Body of pancreas (tissue), 4 donors: ENCODE measurements around the gene RUFY1. TPM values are rescaled to one million over a fixed set of nuclear protein-coding genes. Genes with fewer than 3 reads are reported as not detected.
"Not testable (repeated sequence)": the region's sequence is repeated elsewhere in the genome, so short reads cannot be mapped to it uniquely, and the experiment has no call there.

ENCODE experiments used
- ATAC-seq: fragments of 150-250 bp; one replicate; pipeline ENCODE4 v1.9.1; 2016
- DNase-seq, 4 donors: peaks; one replicate each; pipeline ENCODE4 v3.0.0-alpha.2; 2019
- H3K27ac ChIP-seq, 4 donors: fragments of 200-600 bp; sonication (generic); 1 replicate in 3 of 4; 2 replicates in 1 of 4; pipeline versions ENCODE4 v1.5.1 to v1.6.1; 2016 to 2019; ENCODE audit warnings: mild to moderate bottlenecking in 1 of 4, mixed read lengths in 1 of 4, moderate library complexity in 1 of 4
- H3K27me3 ChIP-seq, 2 donors: fragments of 200-600 bp; sonication (generic); one replicate each; pipeline ENCODE4 v1.6.0; 2016; ENCODE audit warnings: mild to moderate bottlenecking in 1 of 2
- H3K36me3 ChIP-seq, 2 donors: fragments of 200-600 bp; sonication (generic); replicated peaks in 1 of 2; 2 replicates each; pipeline ENCODE4 v1.5.1; 2016; ENCODE audit warnings: low read depth in 2 of 2; ENCODE audit not compliant: insufficient read depth in 1 of 2
- H3K4me1 ChIP-seq: fragments of 200-600 bp; sonication (generic); one replicate; pipeline ENCODE4 v1.6.0; 2016
- H3K4me3 ChIP-seq, 2 donors: fragments of 200-600 bp; sonication (generic); 1 replicate in 1 of 2; 2 replicates in 1 of 2; pipeline ENCODE4 v1.5.1; 2016 to 2019
- H3K9me3 ChIP-seq, 3 donors: fragments of 200-600 bp; sonication (generic); 1 replicate in 2 of 3; 2 replicates in 1 of 3; pipeline ENCODE4 v1.5.1; 2016
- CTCF ChIP-seq, 7 experiments: fragments of 450-650 bp in 4 of 7; fragments of 200-600 bp in 3 of 7; sonication (generic) in 3 of 7; IDR thresholded peaks; one replicate each; pipeline ENCODE4 v1.5.1; 2016 to 2019; ENCODE audit warnings: antibody characterized with exemption in 7 of 7
- POLR2A ChIP-seq, 3 donors: fragments of 450-650 bp; IDR thresholded peaks; one replicate each; pipeline ENCODE4 v1.6.1; 2016; ENCODE audit warnings: antibody characterized with exemption in 3 of 3, mild to moderate bottlenecking in 2 of 3
- WGBS, 2 donors: methylation state at CpG; one replicate each; pipeline ENCODE4 v1.1.5; 2017; 5-methylcytosine and 5-hydroxymethylcytosine counted together
- intact Hi-C: fragments of 100-400 bp; cut with DNase I; formaldehyde crosslinking; loops from one replicate; pipeline ENCODE4 v1.15.1; 2023
- total RNA-seq, 2 donors: library from RNA; depleted of rRNA; stranded (reverse); fragments of >200 nt; gene quantifications; one replicate each; pipeline ENCODE4 v1.1.0, GENCODE V29; 2016

The RUFY1 gene
- total RNA-seq, 2 donors from 2014 or later: 26.2 to 38.2 TPM

DNA sequence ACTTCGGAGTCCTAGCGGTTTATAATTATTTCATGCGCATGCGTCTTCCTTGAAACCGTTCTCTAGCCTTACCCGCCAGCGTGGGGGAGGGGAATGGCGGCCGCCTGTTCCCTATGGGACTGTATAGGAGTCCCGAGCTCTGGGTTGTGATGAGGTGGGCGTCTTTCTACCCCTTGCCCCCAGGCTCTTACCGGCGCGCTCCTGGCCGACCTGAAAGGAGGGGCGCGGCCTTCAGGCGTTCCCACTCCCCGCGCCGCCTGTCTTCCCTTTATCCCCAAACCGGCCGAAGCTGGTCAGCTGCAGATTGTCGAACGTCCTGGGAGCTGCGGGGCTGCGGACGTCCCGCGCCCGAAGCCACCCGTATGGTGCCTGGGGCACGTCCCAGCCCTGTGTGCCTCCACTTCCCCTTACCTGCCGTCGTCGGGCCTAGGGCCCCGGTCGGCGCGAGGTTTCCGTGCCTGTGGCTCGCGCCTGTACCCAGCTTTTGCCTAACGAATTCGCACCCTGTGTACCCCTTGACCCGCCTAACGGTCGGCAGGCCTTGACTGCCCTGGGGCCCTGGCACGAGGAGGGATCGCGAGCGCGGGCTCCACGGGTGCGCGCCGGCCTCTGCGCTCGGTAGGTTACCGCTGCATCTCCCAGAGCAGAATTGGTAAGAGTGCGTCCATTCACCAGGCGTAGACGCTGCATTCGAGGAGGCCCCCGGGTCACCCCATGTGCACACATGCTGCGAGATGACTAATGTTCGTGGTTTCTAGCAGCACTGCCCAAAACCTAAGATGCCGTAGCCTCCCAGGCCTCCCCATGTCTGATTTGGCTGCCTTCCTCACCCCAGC, 73.8 kb downstream of the RUFY1 start:
- peak in 2 of 4 donors; percentile 36 to 50 for DNase-seq
- intact Hi-C loops: no loop called here

DNA sequence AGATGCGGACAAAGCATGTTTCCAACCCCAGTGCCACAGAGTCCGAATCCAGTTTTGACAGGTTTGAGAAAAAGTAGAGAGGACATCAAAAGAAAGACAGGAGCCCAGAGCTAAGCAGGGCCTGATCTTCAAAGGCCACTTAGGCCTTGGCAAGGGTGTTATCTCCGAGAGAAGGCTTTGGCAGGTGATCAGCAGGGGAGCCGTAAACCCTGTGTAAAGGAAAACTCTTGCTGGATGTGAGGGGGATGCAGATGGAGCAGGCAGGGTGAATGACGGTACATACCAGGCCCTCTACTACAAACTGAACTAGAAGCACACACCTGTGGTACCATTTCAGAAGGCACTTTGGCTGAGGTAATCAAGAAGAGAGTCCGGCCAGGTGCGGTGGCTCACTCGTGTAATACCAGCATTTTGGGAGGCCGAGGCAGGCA, 74.5 kb downstream of the RUFY1 start:
- H3K36me3 ChIP-seq: peaks cover 0 to 10% of the 10 kb centered on the region in 2 donors
- DNase-seq (peak in 1 of 4 donors; percentile 44), ATAC-seq (no peak)
- H3K4me1 ChIP-seq: peaks cover 31% of the 10 kb centered on the region
- TF ChIP-seq CTCF (IDR thresholded peaks at IDR 0.05): no peak
- TF ChIP-seq POLR2A (IDR thresholded peaks at IDR 0.05): no peak
- intact Hi-C loops: no loop called here
- 61 to 63% methylated on average over 9 of the region's 9 CpGs for WGBS, 2 donors
- no peaks in the 10 kb centered on the region for H3K9me3 ChIP-seq
- no peaks in the 10 kb centered on the region for H3K27me3 ChIP-seq
- H3K27ac ChIP-seq: peak overlapping the region in 3 of 4 donors; percentile 98 to 99 (median 99)
- no peak overlapping the region for H3K4me3 ChIP-seq

More for the DNA sequence above, 73.8 kb downstream of the RUFY1 start:
- Histone ChIP-seq H3K27me3 (no peaks in the 10 kb centered on the region), H3K4me1 (peaks cover 38% of the 10 kb centered on the region), H3K9me3 (no peaks in the 10 kb centered on the region), H3K36me3 (peaks cover 0 to 10% of the 10 kb centered on the region in 2 donors), H3K27ac (peak overlapping the region; percentile 83 to 99 (median 98)), H3K4me3 (peak overlapping the region; percentile 28 to 35)
- ATAC-seq: no peak
- 9 to 13% methylated on average over 11 to 67 of the region's 68 CpGs for WGBS, 2 donors
- TF ChIP-seq CTCF (IDR thresholded peaks at IDR 0.05) (peak in 4 of 7 experiments; percentile 15 to 42 (median 24)), POLR2A (IDR thresholded peaks at IDR 0.05) (no peak)

DNA sequence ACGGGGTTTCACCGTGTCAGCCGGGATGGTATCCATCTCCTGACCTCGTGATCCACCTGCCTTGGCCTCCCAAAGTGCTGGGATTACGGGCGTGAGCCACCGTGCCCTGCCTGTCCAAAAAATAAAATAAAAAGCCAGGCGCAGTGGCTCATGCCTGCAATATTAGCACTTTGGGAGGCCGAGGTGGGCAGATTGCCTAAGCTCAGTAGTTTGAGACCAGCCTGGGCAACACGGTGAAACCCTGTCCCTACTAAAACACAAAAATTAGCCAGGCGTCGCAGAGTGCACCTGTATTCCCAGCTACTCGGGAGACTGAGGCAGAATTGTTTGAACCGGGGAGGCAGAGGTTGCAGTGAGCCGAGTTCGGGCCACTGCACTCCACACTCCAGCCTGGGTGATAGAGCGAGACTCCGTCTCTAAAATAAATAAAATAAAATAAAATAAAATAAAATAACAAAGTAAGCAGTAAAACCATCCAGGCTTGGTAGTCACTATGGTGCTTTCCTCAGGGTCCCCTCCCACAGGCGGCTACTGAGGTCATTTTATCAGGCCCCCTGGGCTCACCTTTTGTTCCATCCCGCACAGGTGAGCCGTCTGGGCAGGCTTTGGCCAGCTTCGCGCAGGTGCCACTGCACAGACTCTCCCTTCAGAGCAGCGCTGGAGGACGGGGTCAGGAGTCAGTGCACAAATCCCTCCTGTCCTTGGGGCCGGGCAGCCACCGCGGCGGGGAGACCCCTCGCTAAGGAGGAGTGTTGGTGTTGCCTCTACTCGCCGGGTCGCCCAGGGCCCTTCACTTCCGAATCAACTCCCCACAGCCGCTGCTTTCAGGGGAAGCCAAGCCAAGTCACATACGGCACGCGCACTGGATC, 83.4 kb downstream of the RUFY1 start:
- H3K4me3 ChIP-seq, H3K36me3 ChIP-seq, H3K9me3 ChIP-seq, intact Hi-C loops, H3K27me3 ChIP-seq, DNase-seq, H3K4me1 ChIP-seq: not testable (repeated sequence)
- 36 to 48% methylated on average over 20 to 23 of the region's 38 CpGs for WGBS, 2 donors
- ATAC-seq: peak; percentile 45
- peak overlapping the region in 1 of 4 donors; percentile 53 for H3K27ac ChIP-seq

DNA sequence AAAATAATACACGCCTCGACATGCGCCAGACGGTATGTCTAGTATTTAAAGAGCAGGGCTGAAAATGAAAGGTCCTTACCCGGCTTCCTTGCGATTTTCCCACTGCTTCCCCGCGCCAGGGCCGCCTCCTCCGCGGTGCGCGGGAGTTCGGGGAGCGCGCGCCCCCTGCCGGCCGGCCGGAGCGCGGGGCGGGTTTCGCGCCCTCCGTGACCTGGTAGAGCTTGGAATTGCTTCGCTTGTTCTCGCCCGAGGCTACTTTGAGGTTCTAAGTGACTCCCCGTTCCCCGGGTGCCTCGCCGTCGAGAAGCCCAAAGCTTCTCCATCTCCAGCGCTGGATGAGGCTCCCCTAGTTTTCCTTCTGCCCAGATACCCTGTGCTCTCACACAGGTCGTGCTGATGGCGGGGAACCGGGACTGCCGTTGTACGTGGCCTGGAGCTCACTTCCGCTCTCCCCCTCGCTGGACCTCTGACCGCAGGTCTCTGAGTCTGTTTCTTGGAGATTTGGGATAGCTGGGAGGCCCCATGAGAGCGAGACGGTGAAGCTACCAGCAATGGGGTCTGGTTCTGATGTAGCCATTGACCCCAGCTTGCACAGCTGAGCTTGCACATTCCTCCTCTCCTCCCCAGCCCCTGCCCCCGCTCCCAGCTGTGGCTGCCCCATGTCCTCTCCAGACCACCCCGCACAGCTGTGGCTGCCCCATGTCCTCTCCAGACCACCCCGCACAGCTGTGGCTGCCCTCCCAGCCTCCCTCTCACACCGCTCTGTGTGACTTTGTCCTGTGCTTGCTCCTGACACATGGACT, 84.2 kb downstream of the RUFY1 start:
- H3K4me3 ChIP-seq, H3K27ac ChIP-seq, H3K9me3 ChIP-seq, H3K4me1 ChIP-seq, intact Hi-C loops, H3K36me3 ChIP-seq, H3K27me3 ChIP-seq, DNase-seq: not testable (repeated sequence)
- peak; percentile 94 for ATAC-seq
- no CpG with 5 or more reads among the region's 49 CpGs for WGBS, 2 donors

- WGBS, 2 donors: 87 to 93% methylated on average over 10 to 11 of the region's 11 CpGs
- intact Hi-C loops, H3K27me3 ChIP-seq: not testable (repeated sequence)
These were observed 88.9 kb downstream of the RUFY1 start for GRCh38 chr5:179639296-179639695.

DNA sequence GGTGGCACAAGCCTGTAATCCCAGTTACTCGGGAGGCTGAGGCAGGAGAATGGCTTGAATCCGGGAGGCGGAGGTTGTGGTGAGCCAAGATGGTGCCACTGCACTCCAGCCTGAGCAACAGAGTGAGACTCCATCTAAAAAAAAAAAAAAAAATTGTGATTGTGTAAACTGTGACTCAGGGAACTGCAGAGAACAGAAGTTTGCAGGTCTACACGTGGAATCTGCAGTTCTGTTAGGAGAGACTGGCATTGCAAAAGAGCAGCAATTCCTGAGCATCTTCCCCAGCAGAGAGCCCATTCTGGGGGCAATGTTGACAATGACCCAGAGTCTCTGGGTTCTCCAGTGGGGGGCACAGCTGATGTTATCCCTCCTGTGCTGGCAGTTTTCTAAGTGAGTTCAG, 91.4 kb downstream of the RUFY1 start:
- no CpG with 5 or more reads among the region's 4 CpGs for WGBS, 2 donors
- ATAC-seq, H3K4me1 ChIP-seq, H3K27ac ChIP-seq, H3K9me3 ChIP-seq, intact Hi-C loops, DNase-seq, H3K4me3 ChIP-seq, H3K36me3 ChIP-seq, H3K27me3 ChIP-seq: not testable (repeated sequence)

More at GRCh38 chr5:179639296-179639695, 88.9 kb downstream of the RUFY1 start:
- not testable (repeated sequence) for H3K4me3 ChIP-seq, H3K9me3 ChIP-seq, H3K27ac ChIP-seq, H3K36me3 ChIP-seq, ATAC-seq, DNase-seq, H3K4me1 ChIP-seq

GRCh38 chr5:179642626-179643025, 92.3 kb downstream of the RUFY1 start:
- intact Hi-C loops: not testable (repeated sequence)

DNA sequence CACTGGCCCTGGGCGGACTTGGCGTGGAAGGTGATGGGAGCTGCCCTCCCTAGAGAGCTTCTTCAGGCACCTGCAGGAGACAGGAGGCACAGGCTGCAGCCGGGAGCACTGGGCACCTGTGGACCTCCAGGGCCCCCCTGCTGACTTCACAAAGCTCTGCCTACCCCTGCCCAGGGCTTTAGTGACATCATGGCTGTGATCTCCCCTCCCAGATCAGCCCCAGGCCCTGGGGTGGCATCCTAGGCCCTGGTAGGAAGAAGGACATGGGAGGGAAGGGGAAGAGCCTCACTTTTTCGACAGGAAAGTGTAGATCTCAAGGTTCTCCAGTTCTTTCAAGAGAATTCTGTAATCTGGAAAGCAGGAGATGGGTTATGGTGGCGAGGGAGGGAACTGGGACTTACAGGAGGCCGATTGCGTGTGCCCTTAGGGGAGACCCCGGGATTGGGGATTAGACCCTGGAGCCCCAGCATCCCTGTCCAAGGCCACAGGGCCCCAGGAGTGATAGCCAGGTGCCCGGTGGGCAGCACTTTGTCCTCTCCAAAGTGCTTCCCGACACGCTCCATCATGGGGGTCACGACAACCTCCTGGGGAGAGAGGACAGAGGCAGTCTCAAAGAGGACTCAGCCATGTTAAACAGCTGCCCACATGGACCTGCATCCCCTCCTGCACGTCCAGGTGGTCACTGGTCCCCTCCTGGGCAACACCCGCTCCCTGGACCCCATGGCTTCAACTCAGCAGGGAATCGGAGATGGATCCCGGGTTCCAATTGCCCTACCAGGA, 93.0 kb downstream of the RUFY1 start:
- ATAC-seq, H3K4me1 ChIP-seq, intact Hi-C loops, H3K36me3 ChIP-seq, H3K27me3 ChIP-seq, H3K4me3 ChIP-seq, H3K9me3 ChIP-seq, DNase-seq, H3K27ac ChIP-seq: not testable (repeated sequence)
- 76 to 77% methylated on average over 8 to 14 of the region's 16 CpGs for WGBS, 2 donors

More at GRCh38 chr5:179642626-179643025, 92.3 kb downstream of the RUFY1 start:
- 75% methylated on average over 13 of the region's 17 CpGs; no CpG with 5 or more reads in 1 of the 2 donors for WGBS, 2 donors
- ATAC-seq, H3K27ac ChIP-seq, DNase-seq, H3K36me3 ChIP-seq, H3K4me1 ChIP-seq, H3K9me3 ChIP-seq, H3K4me3 ChIP-seq, H3K27me3 ChIP-seq: not testable (repeated sequence)
